Keratinocyte (primary cell): ENCODE results near the gene PLEK. TPM values are rescaled to one million over a fixed set of nuclear protein-coding genes. Genes with fewer than 3 reads are reported as not detected.

ENCODE experiments used
- DNase-seq: peaks from one replicate; pipeline ENCODE4 v3.0.0-alpha.2; 2011; ENCODE audit warnings: low read depth, missing footprints, low spot score
- FAIRE-seq: peaks from 2 replicates; lab custom pipeline; 2011; peaks lifted over from hg19 to GRCh38; lab: Jason Lieb, UNC
- H2AFZ ChIP-seq: 2 replicates; pipeline ENCODE4 v1.6.0; 2012; ENCODE audit warnings: low read length, control low read depth, inconsistent platforms; ENCODE audit not compliant: control insufficient read depth
- H3K27ac ChIP-seq: 2 replicates; pipeline ENCODE4 v1.5.1; 2011; ENCODE audit warnings: low read length; ENCODE audit not compliant: control insufficient read depth, insufficient read depth
- H3K27me3 ChIP-seq: 3 replicates; pipeline ENCODE4 v1.6.0; 2011; ENCODE audit warnings: low read length; ENCODE audit not compliant: control insufficient read depth, insufficient read depth; ENCODE audit errors: extremely low read depth
- H3K36me3 ChIP-seq, 2 experiments: 2 replicates in 1 of 2; 3 replicates in 1 of 2; pipeline ENCODE4 v1.5.1; 2011; ENCODE audit warnings: low read length in 2 of 2, mild to moderate bottlenecking in 1 of 2; ENCODE audit not compliant: control insufficient read depth in 2 of 2, insufficient read depth in 2 of 2; ENCODE audit errors: extremely low read depth in 1 of 2
- H3K4me1 ChIP-seq: 3 replicates; pipeline ENCODE4 v1.5.1; 2011; ENCODE audit warnings: low read length; ENCODE audit not compliant: control insufficient read depth, insufficient read depth; ENCODE audit errors: extremely low read depth
- H3K4me2 ChIP-seq: 3 replicates; pipeline ENCODE4 v1.6.0; 2011; ENCODE audit warnings: low read depth, low read length; ENCODE audit not compliant: control insufficient read depth, insufficient read depth; ENCODE audit errors: extremely low read depth
- H3K4me3 ChIP-seq, 3 experiments: fragments of 200-600 bp in 1 of 3; sonication (generic) in 1 of 3; 2 replicates in 2 of 3; 3 replicates in 1 of 3; pipeline ENCODE4 v1.5.1; 2011 to 2016; ENCODE audit warnings: low read length in 3 of 3, mild to moderate bottlenecking in 3 of 3, control low read depth in 2 of 3, inconsistent platforms in 1 of 3, low read depth in 1 of 3, mixed read lengths in 1 of 3, mixed run types in 1 of 3, moderate library complexity in 1 of 3; ENCODE audit not compliant: control insufficient read depth in 2 of 3, insufficient read depth in 2 of 3; ENCODE audit errors: extremely low read depth in 1 of 3
- H3K79me2 ChIP-seq: 2 replicates; pipeline ENCODE4 v1.6.0; 2012; ENCODE audit warnings: low read length; ENCODE audit not compliant: control insufficient read depth, insufficient read depth
- H3K9ac ChIP-seq: 3 replicates; pipeline ENCODE4 v1.6.0; 2011; ENCODE audit warnings: low read length; ENCODE audit not compliant: control insufficient read depth, insufficient read depth; ENCODE audit errors: extremely low read depth
- H3K9me1 ChIP-seq: 3 replicates; pipeline ENCODE4 v1.6.0; 2011; ENCODE audit warnings: low read length; ENCODE audit not compliant: control insufficient read depth, insufficient read depth; ENCODE audit errors: extremely low read depth
- H3K9me3 ChIP-seq: 2 replicates; pipeline ENCODE4 v1.5.1; 2012; ENCODE audit warnings: low read depth, low read length; ENCODE audit not compliant: control insufficient read depth
- H4K20me1 ChIP-seq: 3 replicates; pipeline ENCODE4 v1.6.0; 2011; ENCODE audit warnings: low read length; ENCODE audit not compliant: control insufficient read depth, insufficient read depth; ENCODE audit errors: extremely low read depth
- CTCF ChIP-seq, 3 experiments: IDR thresholded peaks in 1 of 3; conservative IDR thresholded peaks in 1 of 3; optimal IDR thresholded peaks in 1 of 3; 2 replicates in 2 of 3; 3 replicates in 1 of 3; pipeline versions ENCODE3 to v1.5.1; 2011; ENCODE audit warnings: low read length in 3 of 3, mild to moderate bottlenecking in 3 of 3, moderate library complexity in 2 of 3, control low read depth in 1 of 3, inconsistent platforms in 1 of 3; ENCODE audit not compliant: insufficient read depth in 2 of 3; ENCODE audit errors: extremely low read depth in 1 of 3
- EZH2 ChIP-seq: IDR thresholded peaks from one replicate; pipeline ENCODE4 v1.6.1; 2012; ENCODE audit warnings: inconsistent platforms, mild to moderate bottlenecking, low read length, moderate library complexity
- dilution Hi-C: fragments of 300-500 bp; cut with MboI; formaldehyde crosslinking; loops from one replicate; pipeline ENCODE4 v1.7.0; 2020; ENCODE audit warnings: low sequenced_read_pairs; ENCODE audit not compliant: extremely low pct_ligation_motif_present
- polyA plus RNA-seq, 5 experiments: library from polyadenylated mRNA; depleted of rRNA in 3 of 5; stranded (reverse) in 3 of 5; stranded (forward) in 1 of 5; unstranded in 1 of 5; fragments of >200 nt; gene quantifications; 1 replicate in 1 of 5; 2 replicates in 3 of 5; 3 replicates in 1 of 5; pipeline versions ENCODE4 v1.2.1 to v1.2.3, GENCODE V29; 2011 to 2012; ENCODE audit warnings: missing spikeins in 2 of 5, low read depth in 1 of 5, low replicate concordance in 1 of 5

The PLEK gene
- polyA plus RNA-seq, 1 donor (not counting 4 experiments of a cell fraction or from before 2014, with no cell fraction given): 0.04 TPM

- TF ChIP-seq EZH2: no peak
- DNase-seq (no peak), FAIRE-seq (no peak)
- H3K4me1 ChIP-seq: no peaks in the 10 kb centered on the region
- H4K20me1 ChIP-seq: no peaks in the 10 kb centered on the region
- H3K9ac ChIP-seq: no peak overlapping the region
- no peaks in the 10 kb centered on the region for H3K9me1 ChIP-seq
- H3K9me3 ChIP-seq: no peaks in the 10 kb centered on the region
- H3K27me3 ChIP-seq: no peaks in the 10 kb centered on the region
- dilution Hi-C loops: no loop called here
- H3K36me3 ChIP-seq: no peaks in the 10 kb centered on the region
- H2AFZ ChIP-seq: no peak overlapping the region
- H3K4me3 ChIP-seq: no peak overlapping the region
- H3K27ac ChIP-seq: no peak overlapping the region
- no peaks in the 10 kb centered on the region for H3K79me2 ChIP-seq
- no peak overlapping the region for H3K4me2 ChIP-seq
These were observed 25.5 kb downstream of the PLEK start for GRCh38 chr2:68390586-68390985.

GRCh38 chr2:68391099-68391498 is 26.0 kb downstream of the PLEK start:
- dilution Hi-C loops: no loop called here
- Histone ChIP-seq H3K4me3 (no peak overlapping the region), H3K79me2 (no peaks in the 10 kb centered on the region), H3K9ac (no peak overlapping the region), H3K4me1 (no peaks in the 10 kb centered on the region), H3K4me2 (no peak overlapping the region), H3K36me3 (no peaks in the 10 kb centered on the region), H3K9me1 (no peaks in the 10 kb centered on the region), H3K9me3 (no peaks in the 10 kb centered on the region), H4K20me1 (no peaks in the 10 kb centered on the region), H2AFZ (no peak overlapping the region), H3K27me3 (no peaks in the 10 kb centered on the region), H3K27ac (no peak overlapping the region)
- TF ChIP-seq EZH2 (no peak), CTCF (optimal IDR thresholded peaks at IDR 0.05 in 1 of 3, IDR thresholded peaks at IDR 0.05 in 1 of 3, conservative IDR thresholded peaks at IDR 0.05 in 1 of 3; ENCODE audit: extremely low read depth in 1 of 3, insufficient read depth in 2 of 3, low read length in 3 of 3) (no peak)
- FAIRE-seq (no peak), DNase-seq (no peak)

- no peak overlapping the region for H3K27ac ChIP-seq
These were observed 26.8 kb downstream of the PLEK start for GRCh38 chr2:68391869-68392268.

More at GRCh38 chr2:68391869-68392268, 26.8 kb downstream of the PLEK start:
- H3K9me3 ChIP-seq: no peaks in the 10 kb centered on the region
- TF ChIP-seq EZH2 (no peak), CTCF (optimal IDR thresholded peaks at IDR 0.05 in 1 of 3, IDR thresholded peaks at IDR 0.05 in 1 of 3, conservative IDR thresholded peaks at IDR 0.05 in 1 of 3; ENCODE audit: extremely low read depth in 1 of 3, insufficient read depth in 2 of 3, low read length in 3 of 3) (no peak)
- no peaks in the 10 kb centered on the region for H3K79me2 ChIP-seq
- H3K4me1 ChIP-seq: no peaks in the 10 kb centered on the region
- no peak for DNase-seq
- H3K4me3 ChIP-seq: no peak overlapping the region
- no peak overlapping the region for H3K9ac ChIP-seq
- H3K9me1 ChIP-seq: no peaks in the 10 kb centered on the region
- dilution Hi-C loops: no loop called here
- no peaks in the 10 kb centered on the region for H3K27me3 ChIP-seq
- H3K36me3 ChIP-seq: no peaks in the 10 kb centered on the region
- no peak overlapping the region for H2AFZ ChIP-seq
- no peaks in the 10 kb centered on the region for H4K20me1 ChIP-seq
- no peak for FAIRE-seq
- no peak overlapping the region for H3K4me2 ChIP-seq
